K562 (cell line): ENCODE data around the gene ANO6. TPM values are rescaled to one million over a fixed set of nuclear protein-coding genes. Genes with fewer than 3 reads are reported as not detected.

Experiments
- ATAC-seq: fragments of 200-7000 bp; cut with Tn5 transposase; 3 replicates; pipeline ENCODE4 v1.9.1; 2020; ENCODE audit warnings: moderate library complexity
- BruUV-seq: library from RNA; stranded (reverse); fragments of 400-500 nt; replicated peaks from 2 replicates; lab custom pipeline; 2021; lab: Mats Ljungman, UMichigan
- CTCF ChIA-PET: fragments of 300-600 bp; formaldehyde crosslinking; extraction: SDS; loops from one replicate; lab custom pipeline; 2021; ENCODE audit warnings: low intra/inter-chr PET ratio; lab: Yijun Ruan, JAX
- POLR2A ChIA-PET: fragments of 300-600, 350-650 bp; sonication (Branson Sonifier 250); formaldehyde crosslinking; extraction: SDS; loops from one replicate; lab custom pipeline; 2021; ENCODE audit warnings: antibody characterized with exemption, inconsistent platforms; lab: Yijun Ruan, JAX
- DNase-seq, 4 experiments: peaks; one replicate each; pipeline versions ENCODE4 v3.0.0 to v3.0.0-alpha.2; 2011 to 2018; ENCODE audit warnings: low spot score in 3 of 4, mixed read lengths in 3 of 4; ENCODE audit errors: extremely low read depth in 1 of 4
- FAIRE-seq: peaks from 2 replicates; lab custom pipeline; 2011; peaks lifted over from hg19 to GRCh38; lab: Jason Lieb, UNC
- H2AFZ ChIP-seq: 2 replicates; pipeline ENCODE4 v1.6.0; 2011; ENCODE audit warnings: low read depth, low read length, control low read depth, inconsistent platforms
- H3K27ac ChIP-seq: fragments of 200-600 bp; 3 replicates; pipeline ENCODE4 v1.8.0; 2011; ENCODE audit warnings: low read depth, mild to moderate bottlenecking, control low read depth, inconsistent platforms, low read length, moderate library complexity, mixed read lengths; ENCODE audit errors: extremely low read depth
- H3K27me3 ChIP-seq, 2 experiments: fragments of 300-600 bp in 1 of 2; 2 replicates in 1 of 2; 3 replicates in 1 of 2; pipeline versions ENCODE4 v1.6.0 to v1.8.0; 2011; ENCODE audit warnings: inconsistent platforms in 2 of 2, low read length in 2 of 2, mild to moderate bottlenecking in 1 of 2, mixed read lengths in 1 of 2, moderate library complexity in 1 of 2; ENCODE audit not compliant: control insufficient read depth in 2 of 2, insufficient read depth in 2 of 2
- H3K36me3 ChIP-seq: fragments of 300-600 bp; 3 replicates; pipeline ENCODE4 v1.8.0; 2011; ENCODE audit warnings: mild to moderate bottlenecking, low read length, inconsistent platforms; ENCODE audit not compliant: control insufficient read depth, insufficient read depth
- H3K4me1 ChIP-seq, 2 experiments: fragments of 200-600 bp in 1 of 2; replicated peaks in 1 of 2; 2 replicates in 1 of 2; 3 replicates in 1 of 2; pipeline versions ENCODE4 v1.5.1 to v1.8.0; 2011; ENCODE audit warnings: inconsistent platforms in 2 of 2, low read length in 2 of 2, mild to moderate bottlenecking in 1 of 2, mixed read lengths in 1 of 2, moderate library complexity in 1 of 2; ENCODE audit not compliant: control insufficient read depth in 2 of 2, insufficient read depth in 2 of 2
- H3K4me2 ChIP-seq: 2 replicates; pipeline ENCODE4 v1.6.1; 2011; ENCODE audit warnings: low read length, control low read depth, inconsistent platforms, mixed read lengths; ENCODE audit not compliant: insufficient read depth
- H3K4me3 ChIP-seq: fragments of 200-600 bp; sonication (generic), shearing (Covaris generic); 2 replicates; pipeline ENCODE4 v1.5.1; 2016; ENCODE audit warnings: control low read depth, inconsistent platforms
- H3K79me2 ChIP-seq: fragments of 200-600 bp; 3 replicates; pipeline ENCODE4 v1.8.0; 2011; ENCODE audit warnings: low read length, inconsistent platforms; ENCODE audit not compliant: control insufficient read depth, insufficient read depth
- H3K9ac ChIP-seq, 2 experiments: 2 replicates each; pipeline versions ENCODE4 v1.6.0 to v1.6.1; 2011; ENCODE audit warnings: low read depth in 2 of 2, low read length in 2 of 2, control low read depth in 1 of 2, inconsistent platforms in 1 of 2, mild to moderate bottlenecking in 1 of 2, mixed read lengths in 1 of 2; ENCODE audit not compliant: insufficient read depth in 1 of 2
- H3K9me1 ChIP-seq: one replicate; pipeline ENCODE4 v1.6.0; 2011; ENCODE audit warnings: inconsistent platforms, mild to moderate bottlenecking, low read length, moderate library complexity; ENCODE audit not compliant: control insufficient read depth, insufficient read depth
- H3K9me3 ChIP-seq: replicated peaks from 2 replicates; pipeline ENCODE4 v1.5.1; 2011; ENCODE audit warnings: low read depth, low read length, inconsistent platforms; ENCODE audit not compliant: control insufficient read depth, insufficient read depth
- H4K20me1 ChIP-seq: replicated peaks from 2 replicates; pipeline ENCODE4 v1.6.1; 2011; ENCODE audit warnings: low read length, inconsistent platforms, mixed read lengths; ENCODE audit not compliant: control insufficient read depth, insufficient read depth
- CEBPB ChIP-seq: fragments of 450-650 bp; IDR thresholded peaks from 2 replicates; pipeline ENCODE4 v1.6.1; 2016; ENCODE audit warnings: missing genetic modification characterization, missing compliant biosample characterization
- CEBPG ChIP-seq, 3 experiments: fragments of 200-800 bp in 1 of 3; sonication (Bioruptor generic) in 1 of 3; sonication (generic) in 1 of 3; formaldehyde crosslinking in 1 of 3; IDR thresholded peaks in 2 of 3; conservative IDR thresholded peaks in 1 of 3; 2 replicates each; pipeline versions ENCODE4 v1.6.1 to v1.8.0; 2016 to 2022; ENCODE audit warnings: missing compliant biosample characterization in 2 of 3, missing genetic modification characterization in 2 of 3, mild to moderate bottlenecking in 1 of 3, missing genetic modification reagents in 1 of 3
- ZNF766 ChIP-seq: fragments of 200-800 bp; sonication (Bioruptor generic); conservative IDR thresholded peaks from 2 replicates; pipeline ENCODE4 v1.6.1; 2016; ENCODE audit warnings: missing genetic modification characterization, missing compliant biosample characterization
- WGBS: fragments of 100-300 bp; shearing (Covaris generic); methylation state at CpG from one replicate; pipeline ENCODE4 v1.1.6; 2016; ENCODE audit warnings: low coverage, mixed read lengths; ENCODE audit not compliant: insufficient coverage; ENCODE audit errors: missing lambda C conversion rate; 5-methylcytosine and 5-hydroxymethylcytosine counted together
- in situ Hi-C: fragments of 300-500 bp; cut with MboI; formaldehyde crosslinking; loops from 4 replicates; pipeline ENCODE4 v1.15.0; 2018; ENCODE audit warnings: inconsistent platforms, mixed read lengths
- intact Hi-C: fragments of 100-400 bp; cut with micrococcal nuclease; formaldehyde crosslinking; loops from 2 replicates; pipeline ENCODE4 v1.14.2; 2022
- polyA plus RNA-seq, 8 experiments: library from polyadenylated mRNA; depleted of rRNA in 4 of 8; stranded (reverse) in 5 of 8; unstranded in 3 of 8; fragments of >200 nt; fragmentation: Nextera tagmentation in 2 of 8; fragmentation: Illumina TruSeq in 1 of 8; extraction: Ambion mirVana in 2 of 8; extraction: Trizol in 1 of 8; gene quantifications; 2 replicates each; pipeline versions ENCODE4 v1.2.1 to v1.2.3, GENCODE V29; 2011 to 2014; ENCODE audit warnings: inconsistent platforms in 1 of 8, missing spikeins in 1 of 8
- total RNA-seq, 7 experiments: library from RNA; depleted of rRNA in 6 of 7; stranded (reverse); fragments of >200 nt in 6 of 7; fragmentation: Illumina TruSeq in 2 of 7; extraction: Trizol in 2 of 7; gene quantifications; 2 replicates each; pipeline versions ENCODE4 v1.2.1 to v1.2.3, GENCODE V29; 2011 to 2021; ENCODE audit warnings: low replicate concordance in 1 of 7
- TF ChIP-seq, protein P1 (sequence below): sonication (generic); formaldehyde crosslinking; IDR thresholded peaks from 2 replicates; pipeline ENCODE4 v1.8.0; 2022; ENCODE audit warnings: mild to moderate bottlenecking, missing genetic modification reagents

ANO6 gene
- total and polyA plus RNA-seq, 9 of the 15 experiments (the other 6 are each of a cell fraction or from before 2014, with no cell fraction given), result 3.5 to 24.7 (median 20.3) TPM

DNA sequence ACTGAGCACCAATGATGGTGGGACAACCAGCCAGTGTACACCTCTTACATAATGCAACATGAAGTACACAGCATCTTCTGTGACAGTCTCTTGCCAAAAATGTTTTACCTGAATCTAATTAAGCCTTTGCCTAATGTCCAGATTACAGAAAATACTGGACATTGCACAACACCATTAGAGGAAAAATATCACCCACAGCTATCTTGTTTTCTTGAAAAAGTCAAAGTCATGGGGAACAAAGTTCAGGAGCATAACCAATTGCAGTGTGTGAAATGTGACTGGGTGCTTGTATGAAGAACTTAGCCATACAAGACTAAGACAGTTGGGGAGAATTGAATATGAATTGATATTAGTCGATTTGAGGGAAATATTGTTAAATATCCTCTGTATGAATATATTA is 12.1 kb upstream of the ANO6 start:
- POLR2A ChIA-PET, result interaction anchor here (2.3 kb wide), 1 partner anchor 12 kb away, joined by 5 read pairs; no protein-coding TSS in a partner anchor
- ATAC-seq (no peak), FAIRE-seq (no peak), DNase-seq (no peak)
- Histone ChIP-seq H3K79me2 (no peaks in the 10 kb centered on the region), H3K27me3 (no peaks in the 10 kb centered on the region; a peak in 1 of 5 replicates), H3K4me3 (no peak overlapping the region), H3K4me1 (peaks cover 3 to 13% of the 10 kb centered on the region in 2 experiments; a peak in 4 of 5 replicates), H3K9ac (no peak overlapping the region), H3K27ac (no peak overlapping the region), H2AFZ (no peak overlapping the region), H3K36me3 (no peaks in the 10 kb centered on the region), H4K20me1 (no peaks in the 10 kb centered on the region), H3K4me2 (no peak overlapping the region), H3K9me1 (no peaks in the 10 kb centered on the region), H3K9me3 (no peaks in the 10 kb centered on the region)
- BruUV-seq, result no TSS peak
- CTCF ChIA-PET, result no interaction called here
- in situ Hi-C loops, result no loop called here
- intact Hi-C loops, result no loop called here
- TF ChIP-seq CEBPB (tag) (peak; percentile 73), ZNF766 (CRISPR knock-in tag) (no peak), CEBPG (CRISPR knock-in tag; IDR thresholded peaks at IDR 0.05) (no peak), CEBPG (tag; conservative IDR thresholded peaks at IDR 0.05 in 1 of 2, IDR thresholded peaks at IDR 0.05 in 1 of 2) (peak in 1 of 2 experiments; percentile 37; a peak in 1 of 4 replicates)
- TF ChIP-seq, protein P1, sequence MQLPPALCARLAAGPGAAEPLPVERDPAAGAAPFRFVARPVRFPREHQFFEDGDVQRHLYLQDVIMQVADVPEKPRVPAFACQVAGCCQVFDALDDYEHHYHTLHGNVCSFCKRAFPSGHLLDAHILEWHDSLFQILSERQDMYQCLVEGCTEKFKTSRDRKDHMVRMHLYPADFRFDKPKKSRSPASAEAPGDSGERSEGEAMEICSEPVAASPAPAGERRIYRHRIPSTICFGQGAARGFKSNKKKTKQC (CRISPR knock-in tag), result no peak
- 0% methylated on average over 1 of the region's 1 CpG for WGBS
